NCI-H82 (cell line): ENCODE results near the gene KRTAP6-3.

ENCODE experiments used
- DNase-seq: peaks from one replicate; lab custom pipeline; 2025; lab: John Stamatoyannopoulos, UW

The KRTAP6-3 gene

DNA sequence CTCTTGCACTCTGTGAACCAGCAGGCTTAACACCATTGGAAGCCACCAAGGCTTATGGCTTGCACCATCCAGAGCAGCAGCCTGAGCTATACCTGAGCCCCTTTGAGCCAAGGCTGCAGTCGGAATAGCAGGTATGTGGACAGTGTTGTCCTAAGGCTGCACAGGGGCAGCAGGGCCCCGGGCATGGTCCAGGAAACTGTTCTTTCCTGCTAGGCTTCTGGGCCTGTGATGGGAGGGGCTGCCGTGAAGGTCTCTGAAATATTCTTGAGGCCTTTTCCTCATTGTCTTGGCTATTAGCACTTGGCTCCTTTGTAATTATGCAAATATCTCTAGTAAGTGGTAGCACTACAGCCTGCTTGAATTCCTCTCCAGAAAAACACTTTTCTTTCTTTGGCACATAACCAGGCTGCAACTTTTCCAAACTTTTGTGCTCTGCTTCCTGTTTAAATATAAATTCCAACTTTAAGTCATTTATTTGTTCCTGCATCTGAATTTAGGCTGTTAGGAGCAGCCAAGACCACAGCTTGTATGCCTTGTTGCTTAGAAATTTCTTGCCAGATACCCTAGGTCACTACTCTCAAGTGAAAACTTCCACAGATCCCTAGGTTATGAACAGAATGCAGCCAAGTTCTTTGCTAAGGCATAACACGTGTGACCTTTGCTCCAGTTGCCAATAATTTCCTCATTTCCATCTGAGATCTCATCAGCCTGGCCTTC is 33.4 kb downstream of the KRTAP6-3 start:
- no peak for DNase-seq

GRCh38 chr21:30628109-30628508 is 35.9 kb downstream of the KRTAP6-3 start:
- no peak for DNase-seq

DNA sequence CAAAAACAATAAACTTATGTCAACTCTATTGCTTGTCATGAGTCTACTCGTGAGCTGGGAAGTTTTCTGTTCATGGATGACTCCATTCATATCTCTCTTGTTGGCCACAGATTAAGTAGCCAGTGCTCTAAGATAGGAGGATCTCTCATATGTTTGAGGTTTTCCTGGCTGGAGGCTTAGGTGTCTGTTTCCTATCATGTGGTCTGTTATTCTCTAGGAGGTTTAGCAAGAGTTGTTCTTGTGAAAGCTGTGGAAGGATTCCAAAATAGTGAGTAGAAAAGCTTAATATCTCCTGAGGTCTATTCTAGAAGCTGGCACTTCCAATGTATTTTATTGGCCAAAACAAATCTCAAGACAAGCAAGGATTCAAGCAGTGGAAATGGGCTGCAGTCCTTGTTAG is 37.0 kb downstream of the KRTAP6-3 start:
- DNase-seq = no peak

DNA sequence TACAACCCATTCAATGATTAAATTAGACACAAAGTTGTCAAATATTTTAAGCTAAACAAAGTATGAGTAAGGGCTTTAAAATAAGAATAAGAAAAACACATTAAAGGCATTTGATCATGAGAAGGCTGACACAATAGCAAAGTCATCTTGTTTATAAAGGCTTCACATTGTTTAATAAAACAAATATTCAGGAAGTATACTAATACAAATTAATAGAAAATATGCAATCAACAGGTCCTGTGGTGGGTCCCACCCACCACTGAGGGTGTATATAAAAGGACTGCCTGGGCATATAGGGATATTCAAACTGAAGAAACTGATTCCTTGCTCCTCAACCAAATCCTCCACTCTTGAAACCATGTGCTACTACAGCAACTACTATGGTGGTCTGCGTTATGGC is 42.7 kb downstream of the KRTAP6-3 start, which contains the start of gene KRTAP20-2:
TSS of gene KRTAP20-2 (plus strand) at position 301 of the 400 bp plus-strand sequence. CDS start at position 359, 58 bp downstream.
- no peak for DNase-seq

- DNase-seq = no peak
Observed at GRCh38 chr21:30638686-30639085, 46.4 kb downstream of the KRTAP6-3 start.

DNA sequence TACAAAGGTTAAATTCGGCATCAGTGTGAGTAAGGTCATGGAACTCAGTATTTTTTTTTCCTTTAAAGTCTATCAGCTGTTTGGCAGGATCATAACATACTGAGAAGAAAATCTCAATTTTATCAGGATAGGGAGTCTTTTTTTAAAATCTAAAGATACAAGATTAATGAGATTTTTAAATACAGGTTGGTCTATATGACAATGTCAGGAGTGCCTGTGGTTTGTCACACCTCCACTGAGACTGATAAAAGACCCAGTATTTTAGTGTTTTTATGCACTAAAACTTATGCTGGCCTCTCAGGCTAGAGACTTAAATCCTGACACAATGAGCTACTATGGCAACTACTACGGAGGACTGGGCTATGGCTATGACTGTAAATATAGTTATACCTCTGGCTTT is 50.3 kb downstream of the KRTAP6-3 start, which contains the start of gene KRTAP20-3:
TSS of gene KRTAP20-3 (plus strand) at position 301 of the 400 bp plus-strand sequence.
- no peak for DNase-seq
